ENCODE results near the gene CSNK1G1.
"Not testable (repeated sequence)": the region's sequence is repeated elsewhere in the genome, so short reads cannot be mapped to it uniquely, and the experiment has no call there.

Gene CSNK1G1

DNA sequence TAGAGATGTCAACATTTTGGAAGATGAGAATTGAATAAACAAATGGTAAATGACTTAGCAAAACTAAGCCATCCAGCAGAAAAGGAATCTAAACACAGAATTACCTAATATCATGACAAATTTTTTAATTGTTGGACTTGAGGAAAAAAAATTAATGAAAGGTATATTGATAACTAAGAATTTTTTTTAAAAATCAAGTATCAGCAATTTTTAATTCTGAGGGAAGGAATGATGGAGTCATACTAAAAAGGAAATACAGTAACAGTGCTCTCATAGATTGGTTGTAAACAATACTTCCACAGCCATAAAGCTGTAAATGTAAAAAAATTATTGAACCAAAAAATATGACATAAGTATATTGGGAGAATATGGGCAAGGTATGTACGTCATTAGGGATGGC is 68.0 kb downstream of the CSNK1G1 start:
- ATAC-seq (no peak), DNase-seq (no peak)
- Mint-ChIP-seq H3K4me1 (peaks cover 10% of the 10 kb centered on the region), H3K36me3 (ENCODE audit: low read depth) (peaks cover 6% of the 10 kb centered on the region), H3K9me3 (no peaks in the 10 kb centered on the region), H3K27ac (no peak overlapping the region), H3K27me3 (no peaks in the 10 kb centered on the region), H3K4me3 (no peak overlapping the region)

GRCh38 chr15:64286473-64286872 is 69.5 kb downstream of the CSNK1G1 start:
- Mint-ChIP-seq H3K27me3 (no peaks in the 10 kb centered on the region), H3K27ac (no peak overlapping the region), H3K36me3 (ENCODE audit: low read depth) (peaks cover 6% of the 10 kb centered on the region), H3K4me3 (no peak overlapping the region), H3K9me3 (no peaks in the 10 kb centered on the region), H3K4me1 (peaks cover 14% of the 10 kb centered on the region)
- ATAC-seq (no peak), DNase-seq (no peak)

DNA sequence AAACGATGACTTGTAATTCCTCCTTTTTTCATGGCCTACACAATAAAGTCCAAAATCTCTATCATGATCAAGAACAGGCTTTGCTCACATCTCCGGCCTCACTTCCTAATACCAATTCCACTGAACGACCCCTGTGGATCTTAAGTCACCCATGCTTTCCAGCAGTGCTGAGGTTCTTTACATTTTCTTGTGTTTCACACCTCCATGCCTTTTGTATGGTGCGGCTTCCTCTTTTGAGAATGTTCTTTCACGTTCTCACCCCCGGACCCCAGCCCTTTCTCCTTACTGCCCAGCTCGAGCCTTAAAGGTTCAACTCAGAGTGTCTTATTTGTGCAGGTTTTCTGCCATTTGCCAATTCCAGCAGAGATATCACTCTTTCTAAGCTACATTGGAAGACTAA is 70.1 kb downstream of the CSNK1G1 start:
- Mint-ChIP-seq H3K9me3 (no peaks in the 10 kb centered on the region), H3K4me3 (no peak overlapping the region), H3K4me1 (peaks cover 14% of the 10 kb centered on the region), H3K27ac (no peak overlapping the region), H3K27me3 (no peaks in the 10 kb centered on the region), H3K36me3 (ENCODE audit: low read depth) (peaks cover 6% of the 10 kb centered on the region)
- no peak for ATAC-seq
- DNase-seq, result no peak

DNA sequence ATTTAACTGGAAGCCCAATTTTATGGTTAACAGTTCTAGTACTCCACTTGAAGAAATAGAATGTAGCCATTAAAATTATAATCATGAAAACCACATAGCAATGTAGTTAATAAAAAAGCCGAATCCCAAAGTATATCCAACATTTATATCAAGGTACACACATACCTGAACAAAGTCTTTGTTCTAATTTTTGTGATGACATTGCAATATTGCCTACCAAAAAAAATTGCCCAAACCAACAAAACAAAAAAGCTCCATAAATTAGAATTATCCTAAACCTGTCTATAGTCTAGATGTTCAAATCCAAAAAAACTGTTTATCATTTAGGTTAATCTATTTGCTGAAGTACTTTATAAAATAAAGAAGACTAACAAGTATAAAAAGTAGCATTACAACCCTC is 70.8 kb downstream of the CSNK1G1 start:
- no peak for DNase-seq
- peaks cover 14% of the 10 kb centered on the region for H3K4me1 Mint-ChIP-seq
- no peak overlapping the region for H3K4me3 Mint-ChIP-seq
- ATAC-seq, result no peak
- H3K27ac Mint-ChIP-seq, result no peak overlapping the region
- H3K9me3 Mint-ChIP-seq, result no peaks in the 10 kb centered on the region
- H3K27me3 Mint-ChIP-seq, result no peaks in the 10 kb centered on the region
- peaks cover 5% of the 10 kb centered on the region for H3K36me3 Mint-ChIP-seq (ENCODE audit: low read depth)

GRCh38 chr15:64284042-64284441 is 71.9 kb downstream of the CSNK1G1 start:
- DNase-seq, result no peak
- Mint-ChIP-seq H3K27ac (no peak overlapping the region), H3K4me1 (peaks cover 13% of the 10 kb centered on the region), H3K4me3 (no peak overlapping the region), H3K9me3 (no peaks in the 10 kb centered on the region), H3K36me3 (ENCODE audit: low read depth) (peaks cover 8% of the 10 kb centered on the region), H3K27me3 (no peaks in the 10 kb centered on the region)
- no peak for ATAC-seq

- no peak for DNase-seq
- Mint-ChIP-seq H3K4me1 (peaks cover 13% of the 10 kb centered on the region), H3K36me3 (ENCODE audit: low read depth) (peaks cover 8% of the 10 kb centered on the region), H3K9me3 (no peaks in the 10 kb centered on the region), H3K27ac (no peak overlapping the region), H3K4me3 (no peak overlapping the region), H3K27me3 (no peaks in the 10 kb centered on the region)
- ATAC-seq, result no peak
Measured at GRCh38 chr15:64282701-64283100, 73.3 kb downstream of the CSNK1G1 start.

GRCh38 chr15:64279131-64279530 is 76.8 kb downstream of the CSNK1G1 start:
- no peak for ATAC-seq
- Mint-ChIP-seq H3K4me3 (no peak overlapping the region), H3K27ac (no peak overlapping the region), H3K4me1 (peaks cover 30% of the 10 kb centered on the region), H3K36me3 (ENCODE audit: low read depth) (peaks cover 5% of the 10 kb centered on the region), H3K27me3 (no peaks in the 10 kb centered on the region), H3K9me3 (no peaks in the 10 kb centered on the region)
- no peak for DNase-seq

DNA sequence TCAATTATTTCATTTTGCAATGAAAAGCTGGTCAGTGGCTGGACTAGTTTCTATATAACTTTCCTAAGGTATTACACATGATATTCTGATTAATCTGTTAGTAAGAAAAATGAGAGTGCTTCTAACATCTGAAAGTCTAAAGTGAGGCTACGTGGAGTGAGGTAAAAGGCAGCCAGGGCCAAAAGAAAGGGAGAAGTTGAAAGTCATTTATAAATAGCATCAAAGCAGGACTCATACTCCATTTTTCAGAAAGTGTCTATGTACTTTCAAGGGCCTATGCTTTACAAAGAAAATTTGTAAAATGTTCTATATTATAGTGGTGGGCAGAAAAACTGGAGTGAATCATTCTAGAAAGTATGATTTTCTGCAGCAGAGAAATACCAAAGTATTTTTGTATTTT is 80.0 kb downstream of the CSNK1G1 start:
- DNase-seq (no peak), ATAC-seq (peak; percentile 46)
- H3K4me1 Mint-ChIP-seq, result peaks cover 23% of the 10 kb centered on the region
- no peaks in the 10 kb centered on the region for H3K27me3 Mint-ChIP-seq
- no peak overlapping the region for H3K4me3 Mint-ChIP-seq
- H3K27ac Mint-ChIP-seq, result no peak overlapping the region
- peaks cover 16% of the 10 kb centered on the region for H3K36me3 Mint-ChIP-seq (ENCODE audit: low read depth)
- no peaks in the 10 kb centered on the region for H3K9me3 Mint-ChIP-seq

DNA sequence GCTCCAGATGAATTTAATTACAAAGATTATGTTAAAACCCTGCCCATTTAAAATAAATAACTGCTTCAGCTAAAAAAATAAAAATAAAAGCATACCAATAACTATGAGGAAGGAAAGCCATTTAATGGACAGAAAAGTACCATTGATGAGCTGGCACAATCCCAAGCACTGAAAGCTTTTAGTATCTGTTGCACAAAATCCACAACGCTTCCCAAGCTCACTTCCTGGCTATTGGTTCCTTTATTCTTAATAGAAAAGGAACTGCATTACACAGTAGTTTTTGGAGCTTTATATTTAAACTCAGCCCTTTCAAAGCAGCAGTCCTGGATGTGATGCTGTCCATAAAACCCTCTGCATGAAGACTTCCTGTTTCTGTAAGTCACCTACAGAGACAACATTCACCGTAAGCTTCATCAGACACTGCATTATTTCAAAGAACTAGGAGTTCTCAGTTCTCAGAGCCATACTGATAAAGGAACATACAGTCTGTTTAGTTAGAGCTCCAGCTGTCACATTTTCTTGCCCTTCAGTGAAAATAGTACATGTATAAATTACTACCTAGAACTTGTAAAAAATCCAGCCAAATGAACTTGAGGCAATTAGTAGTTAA is 81.5 kb downstream of the CSNK1G1 start:
- no peaks in the 10 kb centered on the region for H3K9me3 Mint-ChIP-seq
- no peaks in the 10 kb centered on the region for H3K27me3 Mint-ChIP-seq
- H3K36me3 Mint-ChIP-seq (ENCODE audit: low read depth), result peaks cover 18% of the 10 kb centered on the region
- H3K4me1 Mint-ChIP-seq, result peaks cover 23% of the 10 kb centered on the region
- no peak overlapping the region for H3K4me3 Mint-ChIP-seq
- DNase-seq (no peak), ATAC-seq (no peak)
- H3K27ac Mint-ChIP-seq, result no peak overlapping the region

DNA sequence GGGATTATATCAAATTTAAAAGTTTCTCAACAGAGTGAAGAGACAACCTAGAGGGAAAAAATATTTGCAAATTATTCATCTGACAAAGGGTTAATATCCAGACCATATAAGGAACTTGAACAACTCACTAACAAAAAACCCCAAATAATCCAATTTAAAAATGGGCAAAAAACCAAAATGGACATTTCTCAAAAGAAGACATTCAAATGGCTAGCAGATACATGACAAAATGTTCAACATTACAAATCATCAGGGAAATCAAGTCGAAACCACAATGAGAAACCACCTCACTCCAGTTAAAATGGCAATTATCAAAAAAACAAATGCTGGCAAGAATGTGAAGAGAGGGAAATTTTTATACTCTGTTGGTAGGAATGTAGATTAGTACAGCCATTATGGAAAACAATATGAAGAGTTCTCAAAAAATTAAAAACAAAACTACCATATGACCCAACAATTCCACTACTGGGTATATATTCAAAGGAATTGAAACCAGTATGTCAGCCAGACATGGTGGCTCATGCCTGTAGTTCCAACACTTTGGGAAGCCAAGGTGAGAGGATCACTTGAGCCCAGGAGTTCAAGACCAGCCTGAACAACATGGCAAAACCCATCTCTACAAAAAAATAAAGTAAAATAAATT is 88.5 kb downstream of the CSNK1G1 start:
- peaks cover 46% of the 10 kb centered on the region for H3K36me3 Mint-ChIP-seq (ENCODE audit: low read depth)
- H3K4me3 Mint-ChIP-seq, result no peak overlapping the region
- peak overlapping the region; percentile 69 for H3K27ac Mint-ChIP-seq
- H3K9me3 Mint-ChIP-seq, result peaks cover 32% of the 10 kb centered on the region
- ATAC-seq, result peak; percentile 70
- no peaks in the 10 kb centered on the region for H3K27me3 Mint-ChIP-seq
- no peak for DNase-seq
- peaks cover 43% of the 10 kb centered on the region for H3K4me1 Mint-ChIP-seq

- H3K27me3 Mint-ChIP-seq, result not testable (repeated sequence)
- Mint-ChIP-seq H3K27ac (peak overlapping the region; percentile 77), H3K4me1 (peaks cover 49% of the 10 kb centered on the region), H3K9me3 (peaks cover 32% of the 10 kb centered on the region), H3K4me3 (peak overlapping the region; percentile 21), H3K36me3 (ENCODE audit: low read depth) (peaks cover 38% of the 10 kb centered on the region)
- DNase-seq (peak; percentile 13), ATAC-seq (peak; percentile 91)
Measured at GRCh38 chr15:64265188-64265587, 90.8 kb downstream of the CSNK1G1 start.

DNA sequence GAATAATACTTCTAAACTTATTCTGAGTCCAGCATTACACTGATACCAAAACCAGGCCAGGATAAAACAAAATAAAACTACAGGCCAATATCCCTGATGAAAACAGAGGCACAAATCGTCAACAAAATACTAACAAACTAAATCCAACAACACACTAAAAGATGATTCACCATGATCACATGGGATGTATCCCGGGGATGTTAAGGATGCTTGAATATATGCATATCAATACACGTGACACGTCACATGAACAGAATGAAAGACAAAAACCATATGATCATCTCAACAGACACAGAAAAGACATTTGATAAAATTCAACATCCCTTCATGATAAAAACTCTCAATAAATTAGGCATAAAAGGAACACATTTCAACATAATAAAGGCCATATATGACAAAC is 91.5 kb downstream of the CSNK1G1 start:
- Mint-ChIP-seq H3K36me3 (ENCODE audit: low read depth) (peaks cover 36% of the 10 kb centered on the region), H3K4me3 (no peak overlapping the region), H3K4me1 (peaks cover 49% of the 10 kb centered on the region), H3K9me3 (peaks cover 32% of the 10 kb centered on the region), H3K27ac (no peak overlapping the region), H3K27me3 (no peaks in the 10 kb centered on the region)
- ATAC-seq (no peak), DNase-seq (no peak)

DNA sequence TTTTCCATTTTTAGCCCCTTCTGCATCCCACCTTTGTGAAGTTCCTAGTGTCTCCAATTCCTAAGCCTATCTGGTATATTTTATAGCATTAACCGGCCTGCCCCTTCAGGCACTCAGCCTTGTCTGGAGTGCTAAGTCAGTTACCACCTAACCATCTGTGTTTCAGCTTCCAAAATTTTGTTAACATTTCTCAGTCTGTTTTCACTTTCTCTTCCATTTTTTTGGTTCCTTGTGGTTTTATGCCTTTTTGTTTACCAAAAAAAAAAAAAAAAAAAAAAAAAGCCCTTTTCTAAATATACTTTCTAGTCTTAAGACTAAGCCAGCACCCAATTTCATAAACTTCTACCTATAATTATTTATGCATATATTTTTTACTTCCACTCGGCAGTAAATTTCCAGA is 92.4 kb downstream of the CSNK1G1 start:
- H3K27me3 Mint-ChIP-seq, result no peaks in the 10 kb centered on the region
- no peak for ATAC-seq
- H3K4me1 Mint-ChIP-seq, result peaks cover 49% of the 10 kb centered on the region
- peaks cover 32% of the 10 kb centered on the region for H3K9me3 Mint-ChIP-seq
- no peak for DNase-seq
- H3K36me3 Mint-ChIP-seq (ENCODE audit: low read depth), result peaks cover 36% of the 10 kb centered on the region
- no peak overlapping the region for H3K4me3 Mint-ChIP-seq
- no peak overlapping the region for H3K27ac Mint-ChIP-seq

- H3K27ac Mint-ChIP-seq, result no peak overlapping the region
- DNase-seq (no peak), ATAC-seq (no peak)
- H3K9me3 Mint-ChIP-seq, result no peaks in the 10 kb centered on the region
- H3K36me3 Mint-ChIP-seq (ENCODE audit: low read depth), result peaks cover 24% of the 10 kb centered on the region
- H3K27me3 Mint-ChIP-seq, result no peaks in the 10 kb centered on the region
- H3K4me1 Mint-ChIP-seq, result peaks cover 21% of the 10 kb centered on the region
- H3K4me3 Mint-ChIP-seq, result no peak overlapping the region
Measured at GRCh38 chr15:64256051-64256450, 99.9 kb downstream of the CSNK1G1 start.

- Mint-ChIP-seq H3K4me1 (peaks cover 46% of the 10 kb centered on the region), H3K9me3 (no peaks in the 10 kb centered on the region), H3K27me3 (no peaks in the 10 kb centered on the region), H3K27ac (no peak overlapping the region), H3K4me3 (no peak overlapping the region), H3K36me3 (ENCODE audit: low read depth) (peaks cover 28% of the 10 kb centered on the region)
- DNase-seq (no peak), ATAC-seq (no peak)
Measured at GRCh38 chr15:64251658-64252057, 104.3 kb downstream of the CSNK1G1 start.

Measured in activated naive CD8-positive, alpha-beta T cell treated with anti-CD3 and anti-CD28 coated beads, Interleukin-2, amount 50 U/mL, for 24 hours (primary cell).